ENCODE measurements around the gene TLE4.

TLE4 gene

GRCh38 chr9:79661886-79662536 is 90.2 kb downstream of the TLE4 start:
- no peak for DNase-seq (ENCODE audit: low read depth)
- TF ChIP-seq POLR2A (IDR thresholded peaks at IDR 0.05; ENCODE audit: extremely low read depth, insufficient read length) (no peak), MYC (IDR thresholded peaks at IDR 0.05; ENCODE audit: low read depth, low read length) (no peak), CTCF (IDR thresholded peaks at IDR 0.05; ENCODE audit: low read depth, low read length) (no peak), MAX (IDR thresholded peaks at IDR 0.05; ENCODE audit: low read depth, low read length) (no peak)
- H3K4me3 ChIP-seq (ENCODE audit: low read depth, low read length) = no peak overlapping the region

- no peak for DNase-seq (ENCODE audit: low read depth)
- no peak overlapping the region for H3K4me3 ChIP-seq (ENCODE audit: low read depth, low read length)
- TF ChIP-seq MYC (IDR thresholded peaks at IDR 0.05; ENCODE audit: low read depth, low read length) = no peak
- TF ChIP-seq CTCF (IDR thresholded peaks at IDR 0.05; ENCODE audit: low read depth, low read length) = no peak
- no peak for TF ChIP-seq POLR2A (IDR thresholded peaks at IDR 0.05; ENCODE audit: extremely low read depth, insufficient read length)
- no peak for TF ChIP-seq MAX (IDR thresholded peaks at IDR 0.05; ENCODE audit: low read depth, low read length)
Observed at GRCh38 chr9:79662537-79662956, 90.8 kb downstream of the TLE4 start.

- DNase-seq (ENCODE audit: low read depth) = no peak
- H3K4me3 ChIP-seq (ENCODE audit: low read depth, low read length) = no peak overlapping the region
- no peak for TF ChIP-seq MYC (IDR thresholded peaks at IDR 0.05; ENCODE audit: low read depth, low read length)
Observed at GRCh38 chr9:79663300-79663699, 91.5 kb downstream of the TLE4 start.

GRCh38 chr9:79663878-79664277 is 92.1 kb downstream of the TLE4 start:
- no peak overlapping the region for H3K4me3 ChIP-seq (ENCODE audit: low read depth, low read length)
- no peak for DNase-seq (ENCODE audit: low read depth)
- TF ChIP-seq MYC (IDR thresholded peaks at IDR 0.05; ENCODE audit: low read depth, low read length) (no peak), POLR2A (IDR thresholded peaks at IDR 0.05; ENCODE audit: extremely low read depth, insufficient read length) (no peak), CTCF (IDR thresholded peaks at IDR 0.05; ENCODE audit: low read depth, low read length) (no peak), MAX (IDR thresholded peaks at IDR 0.05; ENCODE audit: low read depth, low read length) (no peak)

GRCh38 chr9:79664375-79664831 is 92.6 kb downstream of the TLE4 start:
- no peak for DNase-seq (ENCODE audit: low read depth)
- no peak overlapping the region for H3K4me3 ChIP-seq (ENCODE audit: low read depth, low read length)
- no peak for TF ChIP-seq CTCF (IDR thresholded peaks at IDR 0.05; ENCODE audit: low read depth, low read length)
- TF ChIP-seq MAX (IDR thresholded peaks at IDR 0.05; ENCODE audit: low read depth, low read length) = no peak
- TF ChIP-seq MYC (IDR thresholded peaks at IDR 0.05; ENCODE audit: low read depth, low read length) = no peak
- TF ChIP-seq POLR2A (IDR thresholded peaks at IDR 0.05; ENCODE audit: extremely low read depth, insufficient read length) = no peak

- DNase-seq (ENCODE audit: low read depth) = no peak
- H3K4me3 ChIP-seq (ENCODE audit: low read depth, low read length) = no peak overlapping the region
- TF ChIP-seq MYC (IDR thresholded peaks at IDR 0.05; ENCODE audit: low read depth, low read length) (no peak), CTCF (IDR thresholded peaks at IDR 0.05; ENCODE audit: low read depth, low read length) (no peak), MAX (IDR thresholded peaks at IDR 0.05; ENCODE audit: low read depth, low read length) (no peak), POLR2A (IDR thresholded peaks at IDR 0.05; ENCODE audit: extremely low read depth, insufficient read length) (no peak)
Observed at GRCh38 chr9:79665369-79665768, 93.6 kb downstream of the TLE4 start.
